ENCODE results near the gene GRAMD1A.
"Not testable (repeated sequence)": the region's sequence is repeated elsewhere in the genome, so short reads cannot be mapped to it uniquely, and the experiment has no call there.

GRAMD1A gene

DNA sequence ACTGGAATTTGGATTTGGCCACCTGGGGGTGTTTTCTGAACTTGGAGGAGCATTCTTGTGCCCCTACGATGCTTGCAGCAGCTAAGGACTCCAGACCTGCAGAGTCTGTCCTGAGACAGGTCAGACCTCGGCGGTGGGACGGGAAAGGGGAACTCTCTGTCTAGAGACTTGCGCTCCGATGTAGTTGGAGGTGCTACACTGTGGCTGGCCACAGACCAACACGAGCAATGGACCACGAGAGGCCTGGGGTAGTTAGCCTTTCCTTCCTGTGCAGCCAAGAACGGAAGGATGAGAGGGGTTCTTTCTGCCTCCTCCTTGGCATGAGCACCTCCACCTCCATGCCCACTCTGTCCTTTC, 5.9 kb upstream of the GRAMD1A start:
- TF ChIP-seq, protein P1, sequence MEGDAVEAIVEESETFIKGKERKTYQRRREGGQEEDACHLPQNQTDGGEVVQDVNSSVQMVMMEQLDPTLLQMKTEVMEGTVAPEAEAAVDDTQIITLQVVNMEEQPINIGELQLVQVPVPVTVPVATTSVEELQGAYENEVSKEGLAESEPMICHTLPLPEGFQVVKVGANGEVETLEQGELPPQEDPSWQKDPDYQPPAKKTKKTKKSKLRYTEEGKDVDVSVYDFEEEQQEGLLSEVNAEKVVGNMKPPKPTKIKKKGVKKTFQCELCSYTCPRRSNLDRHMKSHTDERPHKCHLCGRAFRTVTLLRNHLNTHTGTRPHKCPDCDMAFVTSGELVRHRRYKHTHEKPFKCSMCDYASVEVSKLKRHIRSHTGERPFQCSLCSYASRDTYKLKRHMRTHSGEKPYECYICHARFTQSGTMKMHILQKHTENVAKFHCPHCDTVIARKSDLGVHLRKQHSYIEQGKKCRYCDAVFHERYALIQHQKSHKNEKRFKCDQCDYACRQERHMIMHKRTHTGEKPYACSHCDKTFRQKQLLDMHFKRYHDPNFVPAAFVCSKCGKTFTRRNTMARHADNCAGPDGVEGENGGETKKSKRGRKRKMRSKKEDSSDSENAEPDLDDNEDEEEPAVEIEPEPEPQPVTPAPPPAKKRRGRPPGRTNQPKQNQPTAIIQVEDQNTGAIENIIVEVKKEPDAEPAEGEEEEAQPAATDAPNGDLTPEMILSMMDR (IDR thresholded peaks at IDR 0.05; ENCODE audit: low read depth, low read length), result no peak
- no peak for DNase-seq
- H3K4me3 ChIP-seq (ENCODE audit: low read depth, low read length), result no peak overlapping the region
- H3K36me3 ChIP-seq, result no peaks in the 10 kb centered on the region
- no peaks in the 10 kb centered on the region for H3K27me3 ChIP-seq
- no peaks in the 10 kb centered on the region for H3K9me3 ChIP-seq
- no peaks in the 10 kb centered on the region for H3K4me1 ChIP-seq

DNA sequence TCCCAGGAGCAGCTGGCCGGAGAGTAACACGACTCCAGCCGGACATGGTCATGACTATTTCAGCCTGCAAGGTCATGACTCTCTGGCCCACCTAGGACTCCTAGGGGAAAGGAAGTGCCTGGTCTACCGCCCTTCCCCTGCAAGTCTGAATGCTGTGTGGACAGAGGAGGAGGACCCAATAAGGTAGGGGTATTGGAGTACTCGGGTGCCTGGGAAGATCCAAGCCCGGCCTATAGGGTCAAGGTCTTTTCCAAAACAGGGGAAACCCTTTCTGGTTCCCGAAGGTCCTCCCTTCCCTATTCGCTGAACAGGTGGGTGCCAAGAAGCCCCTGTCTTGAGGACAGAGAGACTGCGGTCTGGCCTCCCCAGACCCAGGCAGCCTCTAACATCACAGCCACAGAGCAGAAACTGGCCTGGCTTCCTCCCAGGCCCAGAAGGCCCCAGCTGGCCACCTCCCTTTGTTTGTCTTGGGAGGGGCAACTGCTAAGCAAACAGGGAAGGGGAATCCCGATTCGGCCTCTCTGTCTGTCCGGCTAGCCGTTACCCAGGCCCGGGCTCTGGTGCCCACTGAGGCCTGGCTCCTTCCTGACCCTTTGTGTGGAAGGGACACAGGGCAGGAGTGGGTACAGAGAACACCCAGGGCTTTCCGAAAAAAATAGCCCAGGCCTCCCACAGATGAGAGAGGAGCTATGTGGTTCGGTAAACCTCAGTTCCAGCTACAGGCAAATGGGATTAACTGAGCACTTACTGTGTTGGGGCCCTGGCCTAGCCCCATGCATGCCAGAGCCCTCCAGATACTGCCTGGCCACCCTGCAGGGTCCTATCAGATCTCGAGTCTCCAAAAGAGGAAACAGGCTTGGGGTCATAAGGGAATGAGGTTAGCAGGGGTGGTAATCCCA, 5.2 kb upstream of the GRAMD1A start:
- H3K9me3 ChIP-seq, result no peaks in the 10 kb centered on the region
- no peaks in the 10 kb centered on the region for H3K36me3 ChIP-seq
- DNase-seq, result no peak
- no peak overlapping the region for H3K4me3 ChIP-seq (ENCODE audit: low read depth, low read length)
- TF ChIP-seq, protein P1 (IDR thresholded peaks at IDR 0.05; ENCODE audit: low read depth, low read length), result no peak
- no peaks in the 10 kb centered on the region for H3K27me3 ChIP-seq
- H3K4me1 ChIP-seq, result no peaks in the 10 kb centered on the region

DNA sequence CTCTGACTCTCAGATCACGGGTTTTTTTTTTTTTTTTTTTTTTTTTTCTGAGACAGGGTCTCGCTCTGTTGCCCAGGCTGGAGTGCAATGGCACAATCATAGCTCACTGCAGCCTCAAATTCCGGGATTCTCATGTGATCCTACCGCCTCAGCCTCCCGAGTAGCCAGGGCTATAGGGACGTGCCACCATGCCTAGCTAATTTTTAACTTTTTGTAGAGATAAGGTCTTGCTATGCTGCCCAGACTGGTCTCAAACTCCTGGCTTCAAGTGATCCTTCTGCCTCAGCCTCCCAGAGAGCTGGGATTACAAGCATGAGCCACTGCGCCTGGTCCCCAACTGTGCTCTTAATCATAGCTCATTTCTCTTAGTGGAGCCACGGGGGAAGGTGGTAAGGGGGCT, 4.6 kb upstream of the GRAMD1A start:
- Histone ChIP-seq H3K27me3 (no peaks in the 10 kb centered on the region), H3K9me3 (no peaks in the 10 kb centered on the region), H3K4me3 (ENCODE audit: low read depth, low read length) (no peak overlapping the region), H3K4me1 (no peaks in the 10 kb centered on the region), H3K36me3 (no peaks in the 10 kb centered on the region)
- TF ChIP-seq, protein P1 (IDR thresholded peaks at IDR 0.05; ENCODE audit: low read depth, low read length), result no peak
- no peak for DNase-seq

DNA sequence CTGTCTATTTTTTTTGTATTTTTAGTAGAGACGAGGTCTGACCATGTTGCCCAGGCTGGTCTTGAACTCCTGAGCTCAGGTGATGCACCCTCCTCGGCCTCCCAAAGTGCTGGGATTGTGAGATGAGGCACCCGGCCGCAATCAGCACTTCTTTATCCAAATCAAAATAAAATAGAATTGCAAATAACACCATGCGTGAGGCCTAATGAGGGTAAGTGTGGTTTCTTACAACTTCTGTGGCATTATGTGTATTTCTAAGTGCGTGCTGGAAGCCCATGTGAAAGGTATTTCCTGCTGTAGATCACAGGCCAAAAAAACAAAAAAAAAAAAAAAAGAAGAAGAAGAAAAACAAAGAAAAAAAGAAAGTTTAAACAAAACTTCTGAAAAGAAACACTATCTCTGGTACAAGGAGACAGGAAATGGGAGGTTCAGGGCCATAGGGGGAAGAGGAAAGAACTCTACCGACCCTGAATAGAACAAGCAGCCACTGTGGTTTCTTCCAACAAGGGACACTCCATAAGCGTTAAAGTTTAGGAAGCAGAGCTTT, 3.0 kb upstream of the GRAMD1A start:
- Histone ChIP-seq H3K27me3 (no peaks in the 10 kb centered on the region), H3K9me3 (no peaks in the 10 kb centered on the region), H3K4me3 (ENCODE audit: low read depth, low read length) (no peak overlapping the region), H3K36me3 (no peaks in the 10 kb centered on the region; the same call in 1 of the 2 replicates), H3K4me1 (no peaks in the 10 kb centered on the region)
- DNase-seq, result no peak
- TF ChIP-seq, protein P1 (IDR thresholded peaks at IDR 0.05; ENCODE audit: low read depth, low read length), result no peak

DNA sequence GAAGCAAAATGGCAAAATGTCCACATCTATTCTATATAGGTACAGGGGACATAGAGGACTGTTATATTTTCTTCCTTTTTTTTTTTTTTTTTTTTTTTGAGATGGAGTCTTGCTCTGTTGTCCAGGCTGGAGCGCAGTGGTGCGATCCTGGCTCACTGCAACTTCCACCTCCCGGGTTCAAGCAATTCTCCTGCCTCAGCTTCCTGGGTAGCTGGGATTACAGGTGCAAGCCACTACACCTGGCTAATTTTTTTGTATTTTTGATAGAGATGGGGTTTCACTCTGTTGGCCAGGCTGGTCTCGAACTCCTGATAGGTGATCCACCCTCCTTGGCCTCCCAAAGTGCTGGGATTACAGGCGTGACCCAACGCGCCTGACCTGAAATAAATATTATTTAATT, 1.9 kb upstream of the GRAMD1A start:
- not testable (repeated sequence) for DNase-seq; H3K27me3 ChIP-seq; H3K4me3 ChIP-seq (ENCODE audit: low read depth, low read length); H3K36me3 ChIP-seq; H3K9me3 ChIP-seq; H3K4me1 ChIP-seq

DNA sequence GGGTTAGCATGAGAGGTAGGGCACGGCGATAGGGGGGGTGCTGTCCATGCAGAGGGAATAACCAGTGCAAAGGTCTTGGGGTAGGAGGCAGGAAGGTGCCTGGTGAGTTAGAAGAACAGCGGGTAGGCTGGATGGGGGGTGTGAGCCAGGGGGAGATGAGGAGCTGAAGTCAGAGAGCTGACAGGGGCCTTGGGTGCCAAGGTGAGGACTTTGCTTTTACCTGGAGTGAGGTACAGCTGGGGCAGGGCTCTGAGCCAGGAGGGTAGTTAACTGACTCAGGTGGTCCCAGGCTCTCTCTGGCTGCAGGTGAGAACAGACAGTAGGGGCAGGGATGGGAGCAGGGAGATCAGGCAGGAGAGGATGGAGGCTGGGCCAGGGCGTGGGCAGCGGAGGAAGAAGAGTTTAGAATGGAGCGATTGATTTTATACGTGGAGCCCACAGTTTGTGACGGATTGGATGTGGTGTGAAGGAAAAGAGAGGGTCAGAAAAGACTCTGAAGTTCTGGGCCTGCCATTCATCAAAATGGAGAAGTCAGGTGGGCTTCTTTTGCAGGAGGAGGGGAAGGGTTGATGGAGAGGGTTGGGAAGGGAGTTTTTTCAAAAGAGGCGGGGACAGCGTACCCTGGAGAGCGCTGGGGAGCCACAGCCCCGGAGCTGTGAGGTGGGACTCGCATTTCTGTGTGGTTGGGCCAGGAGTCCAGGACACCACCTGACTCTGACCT, 1.2 kb upstream of the GRAMD1A start:
- Histone ChIP-seq H3K4me3 (ENCODE audit: low read depth, low read length) (no peak overlapping the region), H3K4me1 (no peaks in the 10 kb centered on the region), H3K36me3 (no peaks in the 10 kb centered on the region; the same call in 1 of the 2 replicates), H3K9me3 (no peaks in the 10 kb centered on the region), H3K27me3 (no peaks in the 10 kb centered on the region)
- DNase-seq, result no peak
- TF ChIP-seq, protein P1 (IDR thresholded peaks at IDR 0.05; ENCODE audit: low read depth, low read length), result no peak

Data from BE2C (cell line).